Subcutaneous abdominal adipose tissue (tissue), 5 donors: ENCODE data around the gene EBF4.

Experiments
- H3K27ac ChIP-seq: one replicate; pipeline ENCODE4 v1.7.0; 2013; ENCODE audit warnings: low read depth, mild to moderate bottlenecking, inconsistent platforms, low read length, moderate library complexity
- H3K27me3 ChIP-seq, 5 donors: one replicate each; pipeline ENCODE4 v1.7.0; 2013; ENCODE audit warnings: low read length in 5 of 5, inconsistent platforms in 1 of 5; ENCODE audit not compliant: control insufficient read depth in 5 of 5, insufficient read depth in 4 of 5
- H3K36me3 ChIP-seq, 5 donors: one replicate each; pipeline ENCODE4 v1.7.0; 2013; ENCODE audit warnings: low read length in 5 of 5; ENCODE audit not compliant: control insufficient read depth in 5 of 5, insufficient read depth in 5 of 5
- H3K4me1 ChIP-seq, 5 donors: one replicate each; pipeline ENCODE4 v1.7.0; 2013; ENCODE audit warnings: low read length in 5 of 5, mild to moderate bottlenecking in 3 of 5, moderate library complexity in 1 of 5; ENCODE audit not compliant: control insufficient read depth in 5 of 5, insufficient read depth in 5 of 5
- H3K4me3 ChIP-seq, 5 donors: one replicate each; pipeline ENCODE4 v1.7.0; 2013; ENCODE audit warnings: low read length in 5 of 5, low read depth in 1 of 5
- H3K9ac ChIP-seq, 5 donors: one replicate each; pipeline ENCODE4 v1.7.0; 2013; ENCODE audit warnings: low read length in 5 of 5, mild to moderate bottlenecking in 4 of 5, moderate library complexity in 3 of 5
- H3K9me3 ChIP-seq, 5 donors: one replicate each; pipeline ENCODE4 v1.7.0; 2013; ENCODE audit warnings: low read length in 5 of 5; ENCODE audit not compliant: control insufficient read depth in 5 of 5
- donor health status: healthy.
- donor health status: healthy.
- donor health status: healthy.
- donor health status: healthy.
- donor health status: healthy.

EBF4 gene

GRCh38 chr20:2797136-2797983, 104.8 kb downstream of the EBF4 start:
- Histone ChIP-seq H3K27me3 (peaks cover 30 to 72% (median 63%) of the 10 kb centered on the region in 5 donors), H3K9ac (no peak overlapping the region), H3K27ac (no peak overlapping the region), H3K9me3 (peaks cover 0 to 6% (median 0%) of the 10 kb centered on the region in 5 donors), H3K36me3 (no peaks in the 10 kb centered on the region), H3K4me1 (peaks cover 0 to 23% (median 16%) of the 10 kb centered on the region in 5 donors), H3K4me3 (no peak overlapping the region)

- Histone ChIP-seq H3K9me3 (peaks cover 0 to 6% (median 0%) of the 10 kb centered on the region in 5 donors), H3K36me3 (no peaks in the 10 kb centered on the region), H3K4me1 (peaks cover 0 to 23% (median 16%) of the 10 kb centered on the region in 5 donors), H3K4me3 (no peak overlapping the region), H3K27me3 (peaks cover 30 to 66% (median 63%) of the 10 kb centered on the region in 5 donors), H3K9ac (no peak overlapping the region), H3K27ac (no peak overlapping the region)
Observed at GRCh38 chr20:2798095-2798805, 105.7 kb downstream of the EBF4 start.

- no peak overlapping the region for H3K4me3 ChIP-seq
- H3K36me3 ChIP-seq = no peaks in the 10 kb centered on the region
- peaks cover 0 to 6% (median 0%) of the 10 kb centered on the region in 5 donors for H3K9me3 ChIP-seq
- peaks cover 30 to 66% (median 58%) of the 10 kb centered on the region in 5 donors for H3K27me3 ChIP-seq
- peaks cover 0 to 23% (median 16%) of the 10 kb centered on the region in 5 donors for H3K4me1 ChIP-seq
- no peak overlapping the region for H3K27ac ChIP-seq
- no peak overlapping the region for H3K9ac ChIP-seq
Observed at GRCh38 chr20:2798814-2799213, 106.2 kb downstream of the EBF4 start.

GRCh38 chr20:2799271-2799670, 106.7 kb downstream of the EBF4 start:
- peaks cover 30 to 67% (median 55%) of the 10 kb centered on the region in 5 donors for H3K27me3 ChIP-seq
- H3K9me3 ChIP-seq = peaks cover 0 to 6% (median 0%) of the 10 kb centered on the region in 5 donors
- peak overlapping the region in 1 of 5 donors; percentile 10 for H3K9ac ChIP-seq
- H3K4me1 ChIP-seq = peaks cover 0 to 23% (median 16%) of the 10 kb centered on the region in 5 donors
- H3K27ac ChIP-seq = no peak overlapping the region
- peak overlapping the region in 3 of 5 donors; percentile 58 to 71 (median 59) for H3K4me3 ChIP-seq
- H3K36me3 ChIP-seq = no peaks in the 10 kb centered on the region

DNA sequence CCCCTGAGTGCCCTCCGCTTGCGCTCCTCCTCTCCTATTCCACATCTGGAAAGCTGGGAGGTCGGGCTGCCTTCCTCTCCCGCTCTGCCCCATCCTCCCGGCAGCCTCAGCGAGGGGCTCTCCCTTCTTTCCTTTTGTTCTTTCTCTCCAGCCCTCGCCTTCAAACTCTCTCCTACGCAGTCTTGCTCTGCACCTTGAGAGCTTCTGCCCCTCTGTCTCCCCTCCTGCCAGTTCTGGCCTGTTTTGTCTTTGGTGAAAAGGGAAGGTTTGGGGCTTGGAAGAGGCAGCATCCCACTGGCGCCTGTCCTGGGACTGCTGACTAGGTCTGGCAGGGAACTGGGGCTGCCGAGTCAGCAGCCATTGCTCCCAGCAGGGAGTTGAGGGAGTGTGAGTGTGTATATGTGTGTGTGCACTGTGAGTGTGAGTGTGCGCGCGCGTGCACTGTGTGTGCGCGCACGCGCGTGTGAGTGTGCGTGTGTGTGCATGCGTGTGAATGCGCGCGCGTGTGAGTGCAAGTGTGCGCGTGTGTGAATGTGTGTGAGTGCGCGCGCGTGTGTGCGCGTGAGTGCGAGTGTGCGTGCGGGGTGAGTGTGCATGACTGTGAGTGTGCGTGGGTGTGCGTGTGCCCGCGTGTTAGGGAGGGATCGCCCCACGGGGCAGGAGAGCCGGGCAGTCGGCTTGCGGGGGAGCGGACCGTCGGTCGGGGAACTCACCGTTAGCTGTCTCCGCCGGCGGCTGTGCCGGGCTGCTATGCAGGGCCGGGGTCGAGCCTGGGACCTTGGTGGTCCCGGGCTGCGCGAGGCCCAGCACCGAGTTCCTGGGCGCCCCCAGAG, 107.3 kb downstream of the EBF4 start:
- peak overlapping the region; percentile 11 to 71 (median 58) for H3K4me3 ChIP-seq
- peaks cover 30 to 74% (median 54%) of the 10 kb centered on the region in 5 donors for H3K27me3 ChIP-seq
- H3K9me3 ChIP-seq = peaks cover 0 to 6% (median 0%) of the 10 kb centered on the region in 5 donors
- H3K4me1 ChIP-seq = peaks cover 0 to 23% (median 16%) of the 10 kb centered on the region in 5 donors
- no peak overlapping the region for H3K27ac ChIP-seq
- H3K36me3 ChIP-seq = no peaks in the 10 kb centered on the region
- H3K9ac ChIP-seq = peak overlapping the region in 1 of 5 donors; percentile 10

GRCh38 chr20:2800521-2801285, 108.1 kb downstream of the EBF4 start, which contains the start of gene CPXM1:
CPXM1 (minus strand) TSS chr20:2800627; CDS start chr20:2800572, 55 bp downstream.
- H3K27me3 ChIP-seq = peaks cover 35 to 76% (median 54%) of the 10 kb centered on the region in 5 donors
- H3K27ac ChIP-seq = no peak within 1 kb of the TSS
- H3K9me3 ChIP-seq = peaks cover 0 to 6% (median 0%) of the 10 kb centered on the region in 5 donors
- no peaks in the 10 kb centered on the region for H3K36me3 ChIP-seq
- peak within 1 kb of the TSS; percentile 11 to 71 (median 58) for H3K4me3 ChIP-seq
- peaks cover 0 to 29% (median 20%) of the 10 kb centered on the region in 5 donors for H3K4me1 ChIP-seq
- H3K9ac ChIP-seq = peak within 1 kb of the TSS in 1 of 5 donors; percentile 10

DNA sequence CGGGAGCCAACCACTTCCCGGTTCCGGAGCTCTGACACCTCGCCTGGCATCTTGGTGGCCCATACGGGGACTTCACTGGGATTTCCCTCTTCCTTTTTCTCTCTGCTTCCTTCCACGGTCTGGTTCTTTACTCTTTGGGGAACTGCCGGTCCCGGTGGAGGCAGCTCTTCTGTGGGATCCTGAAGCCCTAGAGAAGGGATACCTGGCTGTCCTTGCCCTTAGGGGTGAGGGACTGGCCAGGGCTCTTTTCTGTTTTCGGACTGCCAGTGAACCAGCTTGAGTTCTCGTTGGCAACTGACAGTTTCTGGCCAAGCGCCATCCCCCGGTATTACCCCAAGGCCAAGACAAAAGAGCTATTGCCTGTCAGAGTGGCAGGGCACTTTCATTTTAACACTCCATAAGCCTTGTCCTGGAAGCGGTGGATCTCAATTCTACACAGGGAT, 108.7 kb downstream of the EBF4 start:
- H3K27ac ChIP-seq = no peak overlapping the region
- peaks cover 40 to 76% (median 55%) of the 10 kb centered on the region in 5 donors for H3K27me3 ChIP-seq

GRCh38 chr20:2804041-2804828, 111.7 kb downstream of the EBF4 start:
- Histone ChIP-seq H3K27me3 (peaks cover 45 to 66% (median 46%) of the 10 kb centered on the region in 5 donors), H3K27ac (no peak overlapping the region)

More for the DNA sequence above, 108.7 kb downstream of the EBF4 start:
- Histone ChIP-seq H3K9ac (no peak overlapping the region), H3K4me1 (peaks cover 0 to 29% (median 20%) of the 10 kb centered on the region in 5 donors), H3K4me3 (peak overlapping the region in 1 of 5 donors; percentile 7), H3K9me3 (peaks cover 0 to 6% (median 0%) of the 10 kb centered on the region in 5 donors), H3K36me3 (no peaks in the 10 kb centered on the region)

More at GRCh38 chr20:2804041-2804828, 111.7 kb downstream of the EBF4 start:
- H3K4me3 ChIP-seq = no peak overlapping the region
- H3K9me3 ChIP-seq = peaks cover 0 to 6% (median 0%) of the 10 kb centered on the region in 5 donors
- H3K9ac ChIP-seq = no peak overlapping the region
- H3K36me3 ChIP-seq = no peaks in the 10 kb centered on the region
- H3K4me1 ChIP-seq = peaks cover 0 to 28% (median 20%) of the 10 kb centered on the region in 5 donors
